Measurements from ENCODE around the gene ERFL. TPM values are rescaled to one million over a fixed set of nuclear protein-coding genes. Genes with fewer than 3 reads are reported as not detected.

Gene ERFL
- total and polyA plus RNA-seq, 2 of the 4 experiments (the other 2 are of a cell fraction) = not detected

- Histone ChIP-seq H3K4me3 (ENCODE audit: insufficient read depth, low read depth, low read length) (no peak overlapping the region), H3K18ac (ENCODE audit: low read depth, low read length) (no peak overlapping the region), H2BK20ac (ENCODE audit: low read depth, low read length) (no peak overlapping the region), H3K9me3 (ENCODE audit: control insufficient read depth, insufficient read depth, low read length) (no peaks in the 10 kb centered on the region), H4K8ac (ENCODE audit: low read depth in 2 of 2, low read length in 2 of 2) (no peak overlapping the region), H4K20me1 (ENCODE audit: insufficient read depth, low read length) (peaks cover 76% of the 10 kb centered on the region), H2BK120ac (ENCODE audit: low read depth, low read length) (no peak overlapping the region), H3K79me1 (ENCODE audit: low read depth in 1 of 2, low read length in 2 of 2) (peaks cover 24 to 67% of the 10 kb centered on the region in 2 experiments), H3K9ac (ENCODE audit: low read depth, low read length) (peak overlapping the region; percentile 17; the same call in 1 of the 2 replicates), H2AK5ac (ENCODE audit: low read depth, low read length) (no peak overlapping the region), H3K36me3 (ENCODE audit: control insufficient read depth, insufficient read depth, low read length) (peaks cover 61% of the 10 kb centered on the region), H3K27ac (ENCODE audit: insufficient read depth, low read length) (no peak overlapping the region), H2BK15ac (ENCODE audit: low read depth, low read length) (no peak overlapping the region), H3K14ac (replicated peaks; ENCODE audit: low read depth, low read length) (no peak overlapping the region), H3K4me2 (ENCODE audit: low read depth, low read length) (no peak overlapping the region), H2AK9ac (replicated peaks; ENCODE audit: low read depth, low read length, poor library complexity) (no peak overlapping the region), H3K23ac (ENCODE audit: low read depth, low read length) (no peak overlapping the region), H4K5ac (ENCODE audit: low read depth, low read length) (no peak overlapping the region), H2BK5ac (ENCODE audit: low read depth, low read length, poor library complexity, severe bottlenecking) (no peak overlapping the region), H3K4ac (ENCODE audit: low read depth, low read length) (no peak overlapping the region), H3K56ac (ENCODE audit: extremely low read depth, insufficient read depth, low read length) (no peak overlapping the region), H2AFZ (replicated peaks; ENCODE audit: low read length, poor library complexity) (no peak overlapping the region), H3K9me1 (ENCODE audit: insufficient read depth, low read length) (peaks cover 24% of the 10 kb centered on the region), H3K27me3 (ENCODE audit: control insufficient read depth, insufficient read depth, low read length) (no peaks in the 10 kb centered on the region), H4K91ac (ENCODE audit: insufficient read depth, low read depth, low read length) (no peak overlapping the region), H3K4me1 (ENCODE audit: control insufficient read depth, insufficient read depth, low read length) (peaks cover 14% of the 10 kb centered on the region)
- in situ Hi-C loops (cut with MboI; ENCODE audit: low sequenced_read_pairs) = no loop called here
- ChIA-PET POLR2A (ENCODE audit: unreplicated experiment) (no interaction called here), CTCF (no interaction called here)
- DNase-seq (no peak), ATAC-seq (ENCODE audit: low read depth) (no peak)
- dilution Hi-C loops (cut with HindIII; ENCODE audit: low sequenced_read_pairs, unreplicated experiment) = no loop called here
- no TSS peak for BruUV-seq (replicated peaks)
- WGBS, 2 experiments (ENCODE audit: extremely low coverage in 2 of 2, insufficient read length in 1 of 2) = 100% methylated on average over 3 of the region's 11 CpGs; no CpG with 5 or more reads in 1 of the 2 experiments
- intact Hi-C loops (cut with micrococcal nuclease) = no loop called here
- TF ChIP-seq MAFK (IDR thresholded peaks at IDR 0.05; ENCODE audit: low read depth, low read length) (no peak), RCOR1 (IDR thresholded peaks at IDR 0.05; ENCODE audit: insufficient replicate concordance, low read length) (no peak), MAZ (IDR thresholded peaks at IDR 0.05; ENCODE audit: borderline replicate concordance, low read depth, low read length) (no peak), NFE2L2 (IDR thresholded peaks at IDR 0.05; ENCODE audit: low read depth, low read length) (no peak), RFX5 (IDR thresholded peaks at IDR 0.05; ENCODE audit: low read depth, low read length) (no peak), CEBPB (IDR thresholded peaks at IDR 0.05; ENCODE audit: low read depth, low read length) (no peak), FOS (IDR thresholded peaks at IDR 0.05; ENCODE audit: low read depth, low read length) (no peak), SMC3 (IDR thresholded peaks at IDR 0.05; ENCODE audit: low read depth, low read length) (no peak), MXI1 (IDR thresholded peaks at IDR 0.05; ENCODE audit: borderline replicate concordance, low read depth, low read length) (no peak), USF2 (IDR thresholded peaks at IDR 0.05; ENCODE audit: low read depth, low read length) (no peak), CHD1 (IDR thresholded peaks at IDR 0.05; ENCODE audit: low read depth, low read length) (no peak), POLR2A (IDR thresholded peaks at IDR 0.05; ENCODE audit: low read depth, low read length) (no peak), BHLHE40 (IDR thresholded peaks at IDR 0.05; ENCODE audit: low read depth, low read length) (no peak), RAD21 (IDR thresholded peaks at IDR 0.05; ENCODE audit: low read length) (no peak)
- TF ChIP-seq, protein P1, sequence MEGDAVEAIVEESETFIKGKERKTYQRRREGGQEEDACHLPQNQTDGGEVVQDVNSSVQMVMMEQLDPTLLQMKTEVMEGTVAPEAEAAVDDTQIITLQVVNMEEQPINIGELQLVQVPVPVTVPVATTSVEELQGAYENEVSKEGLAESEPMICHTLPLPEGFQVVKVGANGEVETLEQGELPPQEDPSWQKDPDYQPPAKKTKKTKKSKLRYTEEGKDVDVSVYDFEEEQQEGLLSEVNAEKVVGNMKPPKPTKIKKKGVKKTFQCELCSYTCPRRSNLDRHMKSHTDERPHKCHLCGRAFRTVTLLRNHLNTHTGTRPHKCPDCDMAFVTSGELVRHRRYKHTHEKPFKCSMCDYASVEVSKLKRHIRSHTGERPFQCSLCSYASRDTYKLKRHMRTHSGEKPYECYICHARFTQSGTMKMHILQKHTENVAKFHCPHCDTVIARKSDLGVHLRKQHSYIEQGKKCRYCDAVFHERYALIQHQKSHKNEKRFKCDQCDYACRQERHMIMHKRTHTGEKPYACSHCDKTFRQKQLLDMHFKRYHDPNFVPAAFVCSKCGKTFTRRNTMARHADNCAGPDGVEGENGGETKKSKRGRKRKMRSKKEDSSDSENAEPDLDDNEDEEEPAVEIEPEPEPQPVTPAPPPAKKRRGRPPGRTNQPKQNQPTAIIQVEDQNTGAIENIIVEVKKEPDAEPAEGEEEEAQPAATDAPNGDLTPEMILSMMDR (conservative IDR thresholded peaks at IDR 0.05; ENCODE audit: low read depth, low read length) = no peak
- TF ChIP-seq, protein P2, sequence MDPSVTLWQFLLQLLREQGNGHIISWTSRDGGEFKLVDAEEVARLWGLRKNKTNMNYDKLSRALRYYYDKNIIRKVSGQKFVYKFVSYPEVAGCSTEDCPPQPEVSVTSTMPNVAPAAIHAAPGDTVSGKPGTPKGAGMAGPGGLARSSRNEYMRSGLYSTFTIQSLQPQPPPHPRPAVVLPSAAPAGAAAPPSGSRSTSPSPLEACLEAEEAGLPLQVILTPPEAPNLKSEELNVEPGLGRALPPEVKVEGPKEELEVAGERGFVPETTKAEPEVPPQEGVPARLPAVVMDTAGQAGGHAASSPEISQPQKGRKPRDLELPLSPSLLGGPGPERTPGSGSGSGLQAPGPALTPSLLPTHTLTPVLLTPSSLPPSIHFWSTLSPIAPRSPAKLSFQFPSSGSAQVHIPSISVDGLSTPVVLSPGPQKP (IDR thresholded peaks at IDR 0.05; ENCODE audit: borderline replicate concordance, low read depth, low read length) = no peak
Measured at GRCh38 chr19:41863209-41863931, 64.9 kb downstream of the ERFL start.

All from IMR-90 (cell line).